ENCODE measurements around the gene ARMC9.
"Not testable (repeated sequence)": the region's sequence is repeated elsewhere in the genome, so short reads cannot be mapped to it uniquely, and the experiment has no call there.

ARMC9 gene, protein sequence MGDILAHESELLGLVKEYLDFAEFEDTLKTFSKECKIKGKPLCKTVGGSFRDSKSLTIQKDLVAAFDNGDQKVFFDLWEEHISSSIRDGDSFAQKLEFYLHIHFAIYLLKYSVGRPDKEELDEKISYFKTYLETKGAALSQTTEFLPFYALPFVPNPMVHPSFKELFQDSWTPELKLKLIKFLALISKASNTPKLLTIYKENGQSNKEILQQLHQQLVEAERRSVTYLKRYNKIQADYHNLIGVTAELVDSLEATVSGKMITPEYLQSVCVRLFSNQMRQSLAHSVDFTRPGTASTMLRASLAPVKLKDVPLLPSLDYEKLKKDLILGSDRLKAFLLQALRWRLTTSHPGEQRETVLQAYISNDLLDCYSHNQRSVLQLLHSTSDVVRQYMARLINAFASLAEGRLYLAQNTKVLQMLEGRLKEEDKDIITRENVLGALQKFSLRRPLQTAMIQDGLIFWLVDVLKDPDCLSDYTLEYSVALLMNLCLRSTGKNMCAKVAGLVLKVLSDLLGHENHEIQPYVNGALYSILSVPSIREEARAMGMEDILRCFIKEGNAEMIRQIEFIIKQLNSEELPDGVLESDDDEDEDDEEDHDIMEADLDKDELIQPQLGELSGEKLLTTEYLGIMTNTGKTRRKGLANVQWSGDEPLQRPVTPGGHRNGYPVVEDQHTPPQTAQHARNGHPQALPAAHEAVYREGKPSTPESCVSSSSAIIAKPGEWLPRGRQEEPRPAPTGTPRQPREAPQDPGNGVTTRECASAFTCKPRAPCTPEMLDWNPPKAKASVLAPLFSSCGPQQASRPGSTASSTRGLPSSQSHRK

DNA sequence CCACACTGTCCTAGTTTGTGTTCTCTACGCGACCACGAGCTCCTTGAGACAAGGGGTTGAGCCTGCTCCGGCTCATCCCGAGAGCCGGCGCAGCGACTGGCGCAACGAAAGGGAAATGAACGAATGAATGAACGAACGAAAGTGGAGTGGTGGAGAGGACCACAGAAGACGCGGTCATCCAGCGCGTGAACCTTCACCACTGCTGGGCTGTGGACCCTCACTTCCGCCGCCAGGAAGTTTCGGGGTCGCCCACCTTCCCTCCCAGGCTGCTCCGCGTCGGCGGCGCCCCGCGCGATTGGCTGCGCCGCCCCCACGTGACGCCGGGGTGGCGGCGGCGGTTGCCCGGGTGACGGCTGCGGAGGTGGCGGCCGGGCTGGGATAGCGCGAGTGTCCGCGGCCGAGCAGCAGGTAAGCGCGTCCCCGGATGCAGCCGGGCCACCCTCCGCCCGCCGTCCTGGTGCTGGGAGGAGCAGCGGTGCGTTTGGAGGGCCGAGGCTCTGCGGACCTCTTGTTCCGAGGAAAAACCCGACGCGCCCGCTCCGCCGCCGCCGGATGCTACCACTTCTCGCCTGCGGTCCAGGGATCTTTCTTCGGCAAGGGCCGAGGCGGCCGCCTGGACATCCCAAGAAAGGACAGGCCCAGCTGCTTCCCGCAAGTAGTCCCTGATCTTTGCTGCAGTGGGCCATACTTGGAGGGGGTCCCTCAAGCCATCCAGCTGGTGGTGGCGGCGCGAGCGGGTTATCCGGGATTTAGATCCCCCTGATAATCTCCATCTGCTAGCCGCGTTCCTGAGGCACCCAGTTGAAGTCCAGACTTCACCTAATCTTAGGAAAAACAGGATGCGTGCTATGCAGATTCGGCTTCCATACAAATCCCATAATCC lies at the start of gene ARMC9:
ARMC9 (plus strand) TSS at position 341 of the 883 bp plus-strand sequence. CDS start 7,608 bp downstream, outside the sequence.
- DNase-seq = peak in 1 of 2 experiments; percentile 49

DNA sequence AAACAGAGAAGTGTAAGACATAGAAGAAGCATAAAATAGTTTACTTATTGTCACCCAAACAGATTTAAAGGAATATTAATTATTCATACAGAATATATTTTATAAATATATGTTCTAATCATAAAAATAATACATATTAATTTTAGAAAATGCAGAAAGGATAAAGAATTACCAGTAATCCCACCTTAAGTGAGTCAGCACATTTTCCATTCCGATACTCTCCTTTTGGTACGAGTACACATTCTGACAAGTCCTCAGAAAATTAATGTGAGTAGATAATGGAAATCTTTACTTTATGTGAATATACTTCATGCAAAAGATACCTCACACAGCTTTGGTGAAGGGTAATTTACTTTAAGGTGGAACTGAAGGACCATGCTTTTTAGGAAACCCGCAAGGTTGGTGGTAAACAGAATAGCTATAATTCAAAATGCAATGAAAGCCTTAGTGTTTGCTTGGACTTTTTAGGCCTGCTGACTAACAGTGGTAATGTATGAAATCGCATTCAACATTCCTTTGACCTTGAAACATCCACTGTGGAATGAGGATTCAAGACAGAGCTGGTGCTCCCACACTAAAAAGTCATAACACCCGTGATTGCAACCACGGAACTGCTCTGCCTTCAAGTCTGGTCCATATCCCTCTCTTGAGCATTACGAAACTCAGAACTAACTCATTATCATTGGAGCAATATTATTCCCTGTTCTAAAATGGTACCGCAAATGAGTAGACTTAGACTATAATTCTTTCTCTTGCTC lies 45.5 kb upstream of the ARMC9 start:
- DNase-seq = no peak

- DNase-seq = no peak
Measured at GRCh38 chr2:231159306-231159705, 39.1 kb upstream of the ARMC9 start.

- no peak for DNase-seq
Measured at GRCh38 chr2:231160701-231161100, 37.7 kb upstream of the ARMC9 start.

DNA sequence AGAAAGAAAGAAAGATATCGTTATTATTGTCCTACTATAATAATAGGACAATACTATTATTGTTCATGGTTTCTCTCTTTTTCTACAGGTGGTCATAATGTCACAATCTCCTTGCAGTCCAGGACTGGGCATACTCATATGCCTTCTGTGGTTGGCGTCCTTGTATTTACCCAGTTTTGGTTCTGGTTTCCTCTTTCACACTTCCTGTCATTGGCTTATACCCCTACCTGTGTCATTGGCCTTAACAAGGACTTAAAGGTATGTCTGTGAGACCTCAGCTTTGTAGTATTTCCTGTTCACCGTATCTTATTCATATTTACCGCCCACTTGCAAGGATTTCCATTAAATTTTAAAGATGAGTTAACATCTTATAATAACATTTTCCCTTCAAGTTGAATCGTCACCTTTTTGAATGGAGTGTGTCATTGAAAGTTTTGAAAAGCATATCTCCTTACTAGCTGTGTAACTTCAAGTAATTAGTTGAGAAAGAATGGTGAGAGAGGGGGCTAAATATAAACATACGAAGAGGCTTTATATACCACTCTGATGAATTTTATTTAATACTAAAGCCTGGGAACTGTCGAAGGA lies 37.1 kb upstream of the ARMC9 start:
- DNase-seq = no peak

DNA sequence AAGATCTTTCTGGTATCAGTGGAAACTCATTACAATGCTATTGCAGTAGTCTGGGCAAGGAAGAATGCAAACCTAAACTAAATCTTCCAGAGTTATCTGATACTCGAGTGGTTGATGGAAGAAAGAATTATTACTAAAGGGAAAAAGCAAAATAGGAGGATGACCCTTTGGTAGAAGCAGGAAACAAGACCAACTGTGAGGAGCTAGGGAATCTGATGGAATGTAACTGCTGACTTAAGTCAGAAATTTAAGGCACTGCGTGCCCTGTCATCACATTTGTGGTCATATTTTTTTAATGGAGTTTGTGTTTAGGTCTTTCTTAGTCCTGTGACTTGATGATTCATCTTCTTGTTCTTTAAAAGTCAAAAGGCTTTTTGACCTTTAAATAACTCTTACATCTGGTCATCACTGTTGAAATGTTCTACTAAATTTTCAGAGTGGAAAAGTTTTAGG lies 36.5 kb upstream of the ARMC9 start:
- DNase-seq = no peak

DNA sequence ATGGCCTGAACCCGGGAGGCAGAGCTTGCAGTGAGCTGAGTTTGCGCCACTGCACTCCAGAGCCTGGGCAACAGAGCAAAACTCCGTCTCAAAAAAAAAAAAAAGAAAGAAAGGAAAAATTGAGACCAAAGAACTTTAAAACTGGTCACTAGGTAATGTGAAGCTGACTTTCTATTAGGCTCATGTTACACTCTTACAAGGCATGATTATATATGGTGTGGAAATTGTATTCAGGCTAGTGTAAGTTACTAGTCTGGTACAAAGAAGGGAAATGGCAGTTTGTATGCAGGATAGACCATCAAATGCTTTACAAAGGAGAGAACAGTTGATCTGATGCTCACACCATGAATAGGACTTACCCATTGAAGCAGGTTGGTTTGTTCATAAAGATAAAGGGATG lies 35.4 kb upstream of the ARMC9 start:
- no peak for DNase-seq

DNA sequence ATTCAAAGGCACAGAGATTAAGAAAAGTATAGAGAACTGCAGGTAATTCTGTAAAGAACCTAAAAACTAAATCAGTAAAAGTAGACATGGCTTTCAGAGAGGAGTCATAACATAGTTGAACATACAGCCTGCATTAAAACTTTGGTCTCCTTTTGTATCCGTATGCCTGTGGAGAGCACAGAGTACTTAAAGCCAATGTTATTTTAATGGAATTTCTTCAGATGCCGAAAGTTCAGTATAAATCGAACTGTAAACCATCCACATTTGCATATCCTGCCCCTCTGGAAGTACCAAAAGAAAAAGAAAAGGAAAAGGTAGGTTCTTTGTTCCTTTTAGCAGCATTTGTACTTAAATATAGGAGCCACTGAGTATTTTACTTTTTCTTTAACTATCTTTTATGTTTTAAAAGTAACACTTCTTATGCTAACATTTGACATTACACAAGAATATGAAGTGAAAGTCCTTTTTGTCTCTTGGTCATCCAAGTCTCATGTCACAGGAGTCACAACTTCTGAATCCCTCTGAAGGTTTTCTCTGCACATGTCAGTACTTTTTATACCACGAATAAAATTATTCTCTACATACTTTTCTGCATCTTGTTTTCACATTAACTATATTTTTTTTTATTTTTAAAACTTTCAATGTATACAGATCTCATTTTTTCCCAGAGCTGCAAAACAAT lies 34.9 kb upstream of the ARMC9 start:
- DNase-seq = no peak

DNA sequence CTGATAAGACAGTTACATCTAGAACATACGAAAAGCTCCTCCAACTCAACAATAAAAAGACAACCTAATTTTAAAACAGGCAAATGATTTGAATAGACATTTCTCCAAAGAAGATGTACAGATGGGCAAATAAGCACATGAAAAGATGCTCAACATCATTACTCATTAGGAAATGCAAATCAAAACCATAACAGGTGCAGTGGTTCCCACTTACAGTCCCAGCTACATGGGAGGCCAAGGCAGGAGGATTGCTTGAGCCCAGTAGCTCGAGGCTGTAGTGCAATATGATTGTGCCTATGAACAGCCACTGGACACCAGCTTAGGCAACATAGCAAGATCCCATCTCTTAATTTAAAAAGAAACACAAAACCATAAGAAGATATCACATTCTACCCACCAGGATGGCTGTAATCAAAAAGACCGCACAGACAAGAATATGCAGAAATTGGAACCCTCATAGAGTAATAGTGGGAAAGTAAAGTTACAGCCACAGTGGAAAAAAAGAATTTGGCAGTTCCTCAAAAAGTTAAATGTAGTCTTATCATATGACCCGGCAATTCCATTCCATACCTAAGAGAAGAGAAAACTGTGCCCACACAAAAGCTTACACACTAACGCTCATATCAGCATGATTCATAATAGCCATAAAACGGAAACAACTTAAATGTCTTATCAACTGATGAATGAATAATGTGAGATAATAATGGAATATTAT lies 30.5 kb upstream of the ARMC9 start:
- no peak for DNase-seq

- no peak for DNase-seq
Measured at GRCh38 chr2:231168460-231169139, 29.8 kb upstream of the ARMC9 start.

GRCh38 chr2:231169488-231169887 lies 28.9 kb upstream of the ARMC9 start:
- no peak for DNase-seq

DNA sequence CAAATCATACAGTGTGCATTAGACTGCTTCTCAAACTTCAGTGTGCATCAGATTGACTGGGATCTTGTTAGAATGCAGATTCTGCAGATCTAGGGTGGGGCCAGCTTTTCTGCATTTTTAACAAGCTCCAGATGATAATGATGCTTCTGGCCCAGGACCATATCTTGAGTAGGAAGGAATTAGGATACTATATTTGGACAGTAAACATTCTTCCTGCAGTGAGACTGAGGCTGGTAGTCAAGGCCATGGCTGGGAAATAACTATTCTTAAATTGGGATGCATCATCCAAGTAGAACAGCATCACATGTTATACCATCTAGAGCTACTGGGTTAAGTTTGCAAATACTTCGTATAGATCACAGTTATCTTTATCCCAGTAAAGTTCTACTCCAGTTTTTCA lies 28.4 kb upstream of the ARMC9 start:
- DNase-seq = no peak

DNA sequence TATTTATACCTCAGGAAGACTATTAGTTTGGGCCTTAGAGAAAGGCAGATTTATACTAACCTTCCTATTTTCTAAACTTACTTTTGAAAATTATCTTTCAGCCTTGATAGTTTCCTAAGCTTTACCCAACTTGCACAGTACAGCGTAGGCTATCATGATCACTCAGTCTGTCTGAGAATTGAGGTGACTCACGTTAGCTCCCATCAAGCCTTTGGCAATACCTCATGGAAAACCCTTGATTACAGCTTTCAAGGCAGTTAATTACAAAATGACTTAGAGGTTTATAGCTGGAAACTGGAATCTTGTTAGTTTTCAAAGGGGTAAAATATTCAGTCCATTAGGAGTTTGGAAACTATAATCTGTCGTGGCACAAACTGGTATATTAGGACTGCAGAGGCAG lies 26.4 kb upstream of the ARMC9 start:
- no peak for DNase-seq

GRCh38 chr2:231174211-231174651 lies 24.2 kb upstream of the ARMC9 start:
- DNase-seq = no peak

- no peak for DNase-seq
Measured at GRCh38 chr2:231176066-231176465, 22.4 kb upstream of the ARMC9 start.

DNA sequence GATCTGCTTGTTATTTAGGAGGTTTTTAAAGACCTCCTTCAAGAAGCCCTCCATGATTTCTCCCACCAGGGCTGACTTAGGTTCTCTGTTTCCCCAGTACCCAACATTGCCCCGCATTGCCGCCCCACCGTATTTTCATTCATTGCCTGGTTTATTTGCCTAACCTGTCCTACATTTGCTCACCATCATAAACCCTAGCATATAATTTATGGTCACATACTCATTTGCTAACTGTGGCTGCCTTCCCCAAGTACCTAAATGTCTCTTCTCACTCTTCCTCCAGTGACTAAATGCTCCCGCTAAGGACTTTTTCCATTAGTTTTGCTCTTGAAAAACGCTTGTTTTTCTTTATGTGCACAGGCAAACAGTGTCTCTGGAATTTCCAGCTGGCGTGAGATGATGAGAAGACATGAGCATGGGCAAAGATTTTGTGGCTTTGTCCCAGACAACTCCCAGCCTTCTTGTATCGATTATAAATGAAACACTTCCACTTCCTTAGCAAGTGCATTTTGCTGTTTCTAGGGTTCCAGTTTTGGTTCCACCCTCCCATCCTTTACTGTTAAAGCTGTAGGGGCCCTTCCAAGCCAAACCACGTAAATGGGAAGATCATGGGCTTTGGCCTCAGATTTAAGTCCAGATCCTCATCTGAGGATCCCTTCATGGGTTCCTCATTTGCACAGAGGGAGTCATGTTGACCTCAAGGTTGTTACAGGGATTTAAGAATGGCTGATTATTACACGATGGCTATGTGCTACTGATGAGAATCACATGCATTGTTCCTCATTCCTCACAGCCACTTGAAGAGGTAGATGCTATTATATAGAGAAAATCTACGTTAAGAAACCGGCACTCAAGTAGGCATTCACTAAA lies 21.0 kb upstream of the ARMC9 start:
- DNase-seq = no peak

GRCh38 chr2:231178805-231179204 lies 19.6 kb upstream of the ARMC9 start:
- DNase-seq = not testable (repeated sequence)

DNA sequence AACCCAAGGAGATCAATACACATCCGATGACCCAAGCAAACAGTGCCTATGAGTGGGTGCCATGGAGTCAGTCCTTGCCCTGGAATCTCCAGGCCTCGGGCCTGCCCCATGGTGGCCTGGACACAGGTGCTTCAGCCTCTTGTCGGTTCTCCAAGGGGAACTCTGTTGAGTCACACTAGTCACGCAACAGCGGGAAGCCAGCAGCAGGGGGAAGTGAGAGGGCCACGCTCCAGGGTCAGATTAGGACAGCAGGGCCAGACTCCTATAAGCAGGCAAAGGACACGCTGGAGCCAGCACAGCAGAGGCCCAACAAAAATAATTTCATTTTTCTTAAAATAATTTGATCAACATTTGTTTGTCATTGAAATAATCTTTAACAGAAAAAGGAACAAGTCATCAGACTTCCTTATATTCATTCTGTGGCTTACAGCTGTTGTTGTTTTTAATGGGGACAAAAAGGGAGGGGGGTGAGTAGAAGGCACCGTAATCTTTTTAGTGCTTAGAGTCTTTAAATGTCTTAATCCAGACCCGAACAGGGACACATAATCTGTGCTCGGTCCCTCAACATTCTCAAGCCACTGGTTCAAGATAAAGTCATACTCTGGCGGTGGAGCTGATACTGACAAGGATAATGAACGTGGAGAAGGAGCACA lies 16.4 kb upstream of the ARMC9 start:
- no peak for DNase-seq

Data from cerebellar nuclear complex (tissue), 1 donor.